Testis (tissue), 3 donors: Measurements from ENCODE around the gene GCG. TPM values are rescaled to one million over a fixed set of nuclear protein-coding genes. Genes with fewer than 3 reads are reported as not detected.

ENCODE experiments used
- DNase-seq: peaks from one replicate; pipeline ENCODE4 v3.0.0-alpha.2; 2019
- H3K27ac ChIP-seq, 2 donors: fragments of 200-600 bp; sonication (generic); one replicate each; pipeline ENCODE4 v1.5.1; 2019
- H3K27me3 ChIP-seq: fragments of 200-600 bp; sonication (generic); one replicate; pipeline ENCODE4 v1.5.1; 2019
- H3K36me3 ChIP-seq: fragments of 200-600 bp; sonication (generic); one replicate; pipeline ENCODE4 v1.5.1; 2017; ENCODE audit warnings: low read depth; ENCODE audit errors: missing control alignments
- H3K4me1 ChIP-seq: fragments of 200-600 bp; sonication (generic); one replicate; pipeline ENCODE4 v1.5.1; 2019
- H3K4me3 ChIP-seq, 2 donors: fragments of 200-600 bp; sonication (generic); one replicate each; pipeline ENCODE4 v1.5.1; 2017 to 2019
- H3K9me3 ChIP-seq: fragments of 200-600 bp; sonication (generic); one replicate; pipeline ENCODE4 v1.5.1; 2017
- CTCF ChIP-seq, 3 experiments: fragments of 450-650 bp in 2 of 3; fragments of 200-600 bp in 1 of 3; sonication (generic) in 1 of 3; IDR thresholded peaks; one replicate each; pipeline ENCODE4 v1.5.1; 2016 to 2019; ENCODE audit warnings: antibody characterized with exemption in 3 of 3, mild to moderate bottlenecking in 2 of 3, moderate library complexity in 1 of 3
- POLR2A ChIP-seq: fragments of 450-650 bp; IDR thresholded peaks from one replicate; pipeline ENCODE4 v1.6.1; 2017; ENCODE audit warnings: antibody characterized with exemption, mild to moderate bottlenecking, moderate library complexity
- WGBS, 2 donors: methylation state at CpG; one replicate each; pipeline ENCODE4 v1.1.5; 2018; 5-methylcytosine and 5-hydroxymethylcytosine counted together
- intact Hi-C: fragments of 100-400 bp; cut with DNase I; formaldehyde crosslinking; loops from one replicate; pipeline ENCODE4 v1.15.1; 2023; ENCODE audit warnings: low total_unique reads
- polyA plus RNA-seq: library from polyadenylated mRNA; stranded (reverse); fragments of 350-450 nt; fragmentation: Illumina TruSeq; extraction: RNeasy Lipid Tissue Mini Kit (QIAGEN cat#74804); gene quantifications from one replicate; pipeline ENCODE4 v1.2.3, GENCODE V29; 2014; ENCODE audit warnings: low read depth, low replicate concordance; ENCODE audit not compliant: insufficient read depth
- total RNA-seq, 2 donors: library from RNA; depleted of rRNA; stranded (reverse); fragments of >200 nt; gene quantifications; one replicate each; pipeline ENCODE4 v1.2.3, GENCODE V29; 2016

The GCG gene
- total and polyA plus RNA-seq, 3 donors from 2014 or later = not detected

- no peak for DNase-seq
- TF ChIP-seq POLR2A (no peak), CTCF (IDR thresholded peaks at IDR 0.05) (no peak)
Observed at GRCh38 chr2:162116352-162116751, 35.7 kb downstream of the GCG start.

GRCh38 chr2:162115076-162115475 lies 37.0 kb downstream of the GCG start:
- WGBS, 2 donors = 99 to 100% methylated on average over 2 of the region's 2 CpGs
- no peak for DNase-seq

More at GRCh38 chr2:162116352-162116751, 35.7 kb downstream of the GCG start:
- H3K36me3 ChIP-seq = no peaks in the 10 kb centered on the region
- no peak overlapping the region for H3K27ac ChIP-seq
- H3K9me3 ChIP-seq = no peaks in the 10 kb centered on the region
- intact Hi-C loops = no loop called here
- no peaks in the 10 kb centered on the region for H3K4me1 ChIP-seq
- H3K4me3 ChIP-seq = no peak overlapping the region
- no peaks in the 10 kb centered on the region for H3K27me3 ChIP-seq

GRCh38 chr2:162114271-162114670 lies 37.8 kb downstream of the GCG start:
- intact Hi-C loops = no loop called here
- Histone ChIP-seq H3K27me3 (no peaks in the 10 kb centered on the region), H3K27ac (no peak overlapping the region), H3K36me3 (no peaks in the 10 kb centered on the region), H3K4me1 (no peaks in the 10 kb centered on the region), H3K9me3 (no peaks in the 10 kb centered on the region), H3K4me3 (no peak overlapping the region)
- DNase-seq = no peak
- TF ChIP-seq CTCF (IDR thresholded peaks at IDR 0.05) (no peak), POLR2A (no peak)
- WGBS, 2 donors = 25 to 34% methylated on average over 1 of the region's 1 CpG

More at GRCh38 chr2:162115076-162115475, 37.0 kb downstream of the GCG start:
- H3K4me1 ChIP-seq = no peaks in the 10 kb centered on the region
- H3K9me3 ChIP-seq = no peaks in the 10 kb centered on the region
- intact Hi-C loops = no loop called here
- TF ChIP-seq CTCF (IDR thresholded peaks at IDR 0.05) (no peak), POLR2A (no peak)
- no peaks in the 10 kb centered on the region for H3K36me3 ChIP-seq
- no peaks in the 10 kb centered on the region for H3K27me3 ChIP-seq
- no peak overlapping the region for H3K4me3 ChIP-seq
- no peak overlapping the region for H3K27ac ChIP-seq

- Histone ChIP-seq H3K9me3 (no peaks in the 10 kb centered on the region), H3K4me1 (no peaks in the 10 kb centered on the region), H3K4me3 (no peak overlapping the region), H3K27ac (no peak overlapping the region), H3K27me3 (no peaks in the 10 kb centered on the region), H3K36me3 (no peaks in the 10 kb centered on the region)
- no peak for DNase-seq
- intact Hi-C loops = no loop called here
- 81 to 90% methylated on average over 1 of the region's 1 CpG for WGBS, 2 donors
- TF ChIP-seq POLR2A = no peak
- no peak for TF ChIP-seq CTCF (IDR thresholded peaks at IDR 0.05)
Observed at GRCh38 chr2:162113776-162114168, 38.3 kb downstream of the GCG start.

- Histone ChIP-seq H3K9me3 (no peaks in the 10 kb centered on the region), H3K27me3 (no peaks in the 10 kb centered on the region), H3K4me3 (no peak overlapping the region), H3K4me1 (no peaks in the 10 kb centered on the region), H3K27ac (no peak overlapping the region), H3K36me3 (no peaks in the 10 kb centered on the region)
- DNase-seq = no peak
- TF ChIP-seq POLR2A (no peak), CTCF (IDR thresholded peaks at IDR 0.05) (no peak)
- intact Hi-C loops = no loop called here
- WGBS, 2 donors = 83% methylated on average over 3 of the region's 3 CpGs
Observed at GRCh38 chr2:162113088-162113775, 38.8 kb downstream of the GCG start.
